Stomach smooth muscle (tissue), 2 donors: Measurements from ENCODE around the gene WDR73.
A peak's percentile ranks its signal among the peaks of the same experiment; 100 is the strongest.
"Not testable (repeated sequence)": the region's sequence is repeated elsewhere in the genome, so short reads cannot be mapped to it uniquely, and the experiment has no call there.

Experiments used
- H3K27ac ChIP-seq: one replicate; pipeline ENCODE4 v1.7.0; 2013; ENCODE audit warnings: mild to moderate bottlenecking, low read length, inconsistent platforms
- H3K27me3 ChIP-seq, 2 donors: one replicate each; pipeline ENCODE4 v1.7.0; 2013; ENCODE audit warnings: low read length in 2 of 2; ENCODE audit not compliant: insufficient read depth in 2 of 2, control insufficient read depth in 1 of 2
- H3K36me3 ChIP-seq, 2 donors: one replicate each; pipeline ENCODE4 v1.7.0; 2013; ENCODE audit warnings: low read length in 2 of 2; ENCODE audit not compliant: control insufficient read depth in 2 of 2, insufficient read depth in 2 of 2
- H3K4me1 ChIP-seq: one replicate; pipeline ENCODE4 v1.7.0; 2013; ENCODE audit warnings: low read length; ENCODE audit not compliant: control insufficient read depth, insufficient read depth
- H3K4me3 ChIP-seq, 2 donors: one replicate each; pipeline ENCODE4 v1.7.0; 2013; ENCODE audit warnings: low read length in 2 of 2
- H3K9ac ChIP-seq, 2 donors: one replicate each; pipeline ENCODE4 v1.7.0; 2013; ENCODE audit warnings: low read length in 2 of 2, mild to moderate bottlenecking in 1 of 2
- H3K9me3 ChIP-seq, 2 donors: one replicate each; pipeline ENCODE4 v1.7.0; 2013; ENCODE audit warnings: low read length in 2 of 2; ENCODE audit not compliant: control insufficient read depth in 2 of 2
- donor health status: healthy.
- donor health status: Pancreatic carcinoma.

WDR73 gene

DNA sequence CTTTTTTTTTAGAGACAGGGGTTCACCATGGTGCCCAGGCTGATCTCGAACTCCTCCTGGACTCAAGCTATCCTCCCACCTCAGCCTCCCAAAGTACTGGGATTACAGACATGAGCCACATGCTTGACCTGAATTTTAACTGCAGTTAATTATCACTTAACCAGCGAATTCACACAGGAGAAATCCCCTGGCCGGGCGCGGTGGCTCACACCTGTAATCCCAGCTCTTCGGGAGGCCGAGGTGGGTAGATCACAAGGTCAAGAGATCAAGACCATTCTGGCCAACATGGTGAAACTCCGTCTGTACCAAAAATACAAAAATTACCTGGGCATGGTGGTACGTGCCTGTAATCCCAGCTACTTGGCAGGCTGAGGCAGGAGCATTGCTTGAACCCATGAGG is 12.2 kb downstream of the WDR73 start:
- peaks cover 36 to 65% of the 10 kb centered on the region in 2 donors for H3K36me3 ChIP-seq
- not testable (repeated sequence) for H3K4me1 ChIP-seq, H3K4me3 ChIP-seq, H3K9me3 ChIP-seq, H3K27me3 ChIP-seq, H3K27ac ChIP-seq, H3K9ac ChIP-seq

DNA sequence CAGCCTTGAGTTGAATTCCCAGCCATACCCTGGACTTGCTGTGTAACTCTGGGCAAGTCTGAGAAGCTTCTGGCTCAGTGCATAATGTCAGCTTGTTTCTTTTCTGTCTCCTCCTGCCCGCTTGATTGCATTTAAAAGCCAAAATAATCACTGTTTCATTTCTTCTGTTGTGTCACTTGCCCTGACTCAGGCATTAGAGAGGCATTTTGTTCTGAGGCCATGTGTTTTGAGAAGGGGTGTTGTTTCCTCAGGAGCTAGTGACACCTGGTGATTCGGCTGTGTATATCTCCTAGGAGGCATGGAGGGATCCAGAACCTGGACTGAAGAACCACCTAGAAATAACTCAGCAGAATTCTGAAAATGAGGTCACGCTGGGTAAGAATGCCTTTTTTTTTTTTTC is 16.0 kb downstream of the WDR73 start:
- peaks cover 19 to 41% of the 10 kb centered on the region in 2 donors for H3K36me3 ChIP-seq

DNA sequence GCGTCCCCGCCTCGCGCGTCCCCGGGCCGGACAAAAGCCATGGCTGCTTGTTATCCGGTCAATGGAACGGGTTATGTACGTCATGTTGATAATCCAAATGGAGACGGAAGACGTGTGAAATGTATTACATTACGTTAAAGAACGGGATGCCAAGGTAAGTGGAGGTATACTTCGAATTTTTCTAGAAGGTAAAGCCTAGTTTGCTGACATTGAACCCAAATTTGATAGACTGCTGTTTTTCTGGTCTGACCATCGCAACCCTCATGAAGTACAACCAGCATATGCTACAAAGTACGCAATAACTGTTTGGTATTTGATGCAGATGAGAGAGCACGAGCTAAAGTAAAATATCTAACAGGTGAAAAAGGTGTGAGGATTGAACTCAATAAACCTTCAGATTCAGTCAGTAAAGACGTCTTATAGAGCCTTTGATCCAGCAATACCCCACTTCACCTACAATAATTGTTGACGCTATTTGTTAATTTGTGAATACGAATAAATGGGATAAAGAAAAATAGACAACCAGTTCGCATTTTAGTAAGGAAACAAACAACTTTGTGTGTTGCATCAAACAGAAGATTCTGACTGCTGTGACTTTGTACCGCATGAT is 19.8 kb downstream of the WDR73 start:
- Histone ChIP-seq H3K27me3 (no peaks in the 10 kb centered on the region), H3K4me1 (peaks cover 27% of the 10 kb centered on the region), H3K4me3 (peak overlapping the region; percentile 88 to 92), H3K36me3 (peaks cover 8 to 16% of the 10 kb centered on the region in 2 donors), H3K9ac (peak overlapping the region; percentile 82 to 86), H3K9me3 (no peaks in the 10 kb centered on the region), H3K27ac (peak overlapping the region; percentile 82)

More for the DNA sequence above, 16.0 kb downstream of the WDR73 start:
- Histone ChIP-seq H3K9me3 (no peaks in the 10 kb centered on the region), H3K27me3 (no peaks in the 10 kb centered on the region), H3K4me1 (peaks cover 3% of the 10 kb centered on the region), H3K9ac (no peak overlapping the region), H3K4me3 (no peak overlapping the region), H3K27ac (no peak overlapping the region)

DNA sequence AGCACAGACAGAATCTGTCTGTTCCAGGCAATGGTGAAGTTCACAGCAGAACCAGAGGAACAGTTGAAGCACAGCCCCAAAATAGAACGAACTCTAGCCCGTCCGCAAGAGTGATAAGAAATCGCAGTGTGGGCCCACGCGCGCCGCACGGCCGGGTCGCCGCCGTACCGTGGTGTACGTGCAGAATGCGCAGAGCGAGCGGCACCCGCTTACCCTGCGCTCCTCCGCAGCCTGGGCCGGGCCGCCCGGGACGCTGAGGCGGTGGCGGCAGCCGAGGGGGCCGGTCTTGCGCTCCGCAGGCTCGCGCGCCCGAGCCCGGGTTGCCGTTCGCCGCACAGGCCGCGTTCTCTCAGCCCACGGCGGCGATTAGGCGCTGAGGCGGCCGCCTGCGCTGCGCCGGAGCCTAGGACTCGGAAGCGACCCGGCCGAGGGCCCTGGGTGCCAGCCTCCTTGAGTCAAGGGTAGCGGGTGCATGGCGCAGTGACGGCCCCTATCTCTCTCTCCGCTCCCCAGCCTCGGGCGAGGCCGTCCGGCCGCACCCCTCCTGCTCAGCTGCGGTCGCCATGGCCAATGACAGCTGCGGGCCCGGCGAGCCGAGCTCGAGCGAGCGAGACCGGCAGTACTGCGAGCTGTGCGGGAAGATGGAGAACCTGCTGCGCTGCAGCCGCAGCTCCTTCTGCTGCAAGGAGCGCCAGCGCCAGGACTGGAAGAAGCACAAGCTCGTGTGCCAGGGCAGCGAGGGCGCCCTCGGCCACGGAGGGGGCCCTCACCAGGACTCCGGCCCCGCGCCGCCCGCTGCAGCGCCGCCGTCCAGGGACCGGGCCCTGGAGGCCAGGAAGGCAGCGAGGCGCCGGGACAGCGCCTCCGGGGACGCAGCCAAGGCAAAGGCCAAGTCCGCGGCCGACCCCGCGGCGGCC is 20.5 kb downstream of the WDR73 start:
- peak overlapping the region; percentile 82 to 86 for H3K9ac ChIP-seq
- H3K36me3 ChIP-seq = peaks cover 7 to 15% of the 10 kb centered on the region in 2 donors
- H3K9me3 ChIP-seq = no peaks in the 10 kb centered on the region
- peak overlapping the region; percentile 88 to 92 for H3K4me3 ChIP-seq
- no peaks in the 10 kb centered on the region for H3K27me3 ChIP-seq
- H3K27ac ChIP-seq = peak overlapping the region; percentile 82
- H3K4me1 ChIP-seq = peaks cover 27% of the 10 kb centered on the region

DNA sequence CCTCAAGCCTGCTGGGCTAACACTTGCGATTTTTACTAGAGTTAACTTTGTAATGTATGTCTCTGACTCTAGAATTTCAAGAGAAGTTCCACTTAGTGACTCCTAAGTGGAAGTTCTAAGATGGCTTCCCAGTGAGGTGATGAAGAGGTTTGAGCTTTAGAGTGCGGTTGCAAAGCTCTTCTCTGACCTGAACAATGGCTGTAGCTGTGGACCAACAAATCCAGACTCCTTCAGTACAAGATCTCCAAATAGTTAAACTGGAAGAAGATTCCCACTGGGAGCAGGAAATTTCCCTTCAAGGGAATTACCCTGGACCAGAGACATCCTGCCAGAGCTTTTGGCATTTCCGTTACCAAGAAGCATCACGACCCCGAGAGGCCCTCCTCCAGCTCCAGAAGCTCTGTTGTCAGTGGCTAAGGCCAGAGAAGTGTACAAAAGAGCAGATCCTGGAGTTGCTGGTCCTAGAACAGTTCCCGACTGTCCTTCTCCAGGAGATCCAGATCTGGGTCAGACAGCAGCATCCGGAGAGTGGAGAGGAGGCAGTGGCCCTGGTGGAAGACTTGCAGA is 22.3 kb downstream of the WDR73 start:
- H3K9me3 ChIP-seq = no peaks in the 10 kb centered on the region
- H3K9ac ChIP-seq = peak overlapping the region; percentile 81 to 85

DNA sequence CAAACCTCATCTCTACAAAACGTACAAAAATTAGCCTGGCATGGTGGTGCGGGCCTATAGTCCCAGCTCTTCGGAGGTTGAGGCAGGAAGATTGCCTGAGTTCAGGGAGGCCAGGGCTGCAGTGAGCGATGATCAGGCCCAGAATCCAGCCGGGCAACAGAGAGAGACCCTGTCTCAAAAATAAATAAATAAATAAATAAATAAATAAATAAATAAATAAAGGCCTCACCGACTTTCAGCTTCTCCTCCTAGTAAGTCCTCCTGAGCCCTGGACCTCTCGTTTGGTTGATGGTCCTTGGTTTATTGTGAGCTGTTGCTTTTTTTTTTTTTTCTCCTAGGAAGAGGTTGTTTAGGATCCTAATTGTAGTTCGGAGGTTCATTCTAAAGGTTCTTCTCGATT is 25.1 kb downstream of the WDR73 start:
- H3K4me3 ChIP-seq = no peak overlapping the region
- no peaks in the 10 kb centered on the region for H3K36me3 ChIP-seq
- peaks cover 27% of the 10 kb centered on the region for H3K4me1 ChIP-seq
- no peak overlapping the region for H3K27ac ChIP-seq
- H3K9ac ChIP-seq = no peak overlapping the region
- no peaks in the 10 kb centered on the region for H3K27me3 ChIP-seq
- no peaks in the 10 kb centered on the region for H3K9me3 ChIP-seq

More for the DNA sequence above, 22.3 kb downstream of the WDR73 start:
- Histone ChIP-seq H3K4me1 (peaks cover 27% of the 10 kb centered on the region), H3K4me3 (peak overlapping the region; percentile 88 to 92), H3K27me3 (no peaks in the 10 kb centered on the region), H3K27ac (peak overlapping the region; percentile 78), H3K36me3 (peaks cover 2 to 5% of the 10 kb centered on the region in 2 donors)

DNA sequence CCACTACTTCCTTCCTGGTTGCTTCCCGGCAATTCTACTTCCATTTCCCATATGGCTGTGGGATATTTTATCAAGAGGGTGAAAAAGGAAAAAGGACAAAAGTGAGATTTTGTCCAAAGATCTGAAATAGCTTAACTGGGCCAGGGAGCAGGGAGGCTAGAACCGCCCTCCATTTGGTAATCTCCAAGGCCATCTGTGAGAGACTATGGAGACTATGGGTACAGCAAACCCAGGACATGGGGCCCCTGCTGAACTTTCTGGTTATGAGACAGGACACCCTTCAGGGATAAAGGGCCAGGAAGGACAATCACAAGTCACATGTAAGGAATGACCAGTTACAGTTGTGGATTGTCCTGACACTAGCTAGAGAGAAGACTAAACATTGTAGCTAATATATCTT is 29.0 kb downstream of the WDR73 start:
- no peak overlapping the region for H3K27ac ChIP-seq

DNA sequence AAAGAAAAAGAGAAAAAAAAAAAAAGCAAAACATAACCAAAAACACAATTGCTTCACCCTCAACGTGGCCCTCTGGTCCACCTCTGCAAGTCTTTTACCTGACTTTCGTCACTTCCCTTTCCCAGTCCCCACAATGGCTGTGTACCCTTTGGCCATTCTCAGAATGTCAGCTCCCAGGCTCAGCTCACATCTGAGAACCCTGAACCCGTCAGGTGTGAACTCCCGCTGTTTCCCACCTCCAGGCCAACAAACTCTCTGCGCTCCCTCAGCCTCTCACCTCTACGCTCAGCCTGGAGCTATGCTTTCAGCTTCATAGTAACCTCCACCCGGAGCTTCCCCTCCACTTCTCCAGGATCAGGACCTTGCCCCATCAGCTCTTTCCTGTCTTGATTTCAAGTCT is 29.7 kb downstream of the WDR73 start:
- Histone ChIP-seq H3K36me3 (peaks cover 19 to 24% of the 10 kb centered on the region in 2 donors), H3K4me1 (no peaks in the 10 kb centered on the region), H3K27ac (no peak overlapping the region), H3K4me3 (no peak overlapping the region), H3K27me3 (no peaks in the 10 kb centered on the region), H3K9ac (no peak overlapping the region), H3K9me3 (peaks cover 10 to 23% of the 10 kb centered on the region in 2 donors)

More for the DNA sequence above, 29.0 kb downstream of the WDR73 start:
- Histone ChIP-seq H3K36me3 (peaks cover 19 to 24% of the 10 kb centered on the region in 2 donors), H3K4me3 (no peak overlapping the region), H3K27me3 (no peaks in the 10 kb centered on the region), H3K4me1 (peaks cover under 1% of the 10 kb centered on the region), H3K9ac (no peak overlapping the region), H3K9me3 (peaks cover 10 to 23% of the 10 kb centered on the region in 2 donors)

DNA sequence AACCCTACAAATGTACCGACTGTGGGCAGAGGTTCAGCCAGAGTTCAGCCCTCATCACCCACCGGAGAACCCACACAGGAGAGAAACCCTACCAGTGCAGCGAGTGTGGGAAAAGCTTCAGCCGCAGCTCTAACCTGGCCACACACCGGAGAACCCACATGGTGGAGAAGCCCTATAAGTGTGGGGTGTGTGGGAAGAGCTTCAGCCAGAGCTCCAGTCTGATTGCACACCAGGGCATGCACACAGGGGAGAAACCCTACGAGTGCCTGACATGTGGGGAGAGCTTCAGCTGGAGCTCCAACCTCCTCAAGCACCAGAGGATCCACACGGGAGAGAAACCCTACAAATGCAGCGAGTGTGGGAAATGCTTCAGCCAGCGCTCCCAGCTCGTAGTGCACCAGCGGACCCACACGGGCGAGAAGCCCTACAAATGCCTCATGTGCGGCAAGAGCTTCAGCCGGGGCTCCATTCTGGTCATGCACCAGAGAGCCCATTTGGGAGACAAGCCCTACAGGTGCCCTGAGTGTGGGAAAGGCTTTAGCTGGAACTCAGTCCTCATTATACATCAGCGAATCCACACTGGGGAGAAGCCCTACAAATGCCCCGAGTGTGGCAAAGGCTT is 32.6 kb downstream of the WDR73 start:
- Histone ChIP-seq H3K9me3 (peaks cover 10 to 23% of the 10 kb centered on the region in 2 donors), H3K9ac (no peak overlapping the region), H3K36me3 (peaks cover 19 to 24% of the 10 kb centered on the region in 2 donors), H3K27ac (no peak overlapping the region), H3K4me3 (no peak overlapping the region), H3K27me3 (no peaks in the 10 kb centered on the region), H3K4me1 (no peaks in the 10 kb centered on the region)

DNA sequence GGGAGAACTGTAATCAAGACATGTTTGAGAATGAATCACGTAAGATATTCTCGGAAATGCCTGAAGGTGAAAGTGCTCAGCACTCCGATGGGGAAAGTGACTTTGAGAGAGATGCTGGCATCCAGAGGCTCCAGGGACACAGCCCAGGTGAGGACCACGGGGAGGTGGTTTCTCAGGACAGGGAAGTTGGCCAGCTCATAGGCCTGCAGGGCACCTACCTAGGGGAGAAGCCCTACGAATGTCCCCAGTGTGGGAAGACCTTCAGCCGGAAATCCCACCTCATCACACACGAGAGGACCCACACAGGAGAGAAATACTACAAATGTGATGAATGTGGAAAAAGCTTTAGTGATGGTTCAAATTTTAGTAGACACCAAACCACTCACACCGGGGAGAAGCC is 33.5 kb downstream of the WDR73 start:
- Histone ChIP-seq H3K9ac (no peak overlapping the region), H3K4me1 (no peaks in the 10 kb centered on the region), H3K36me3 (peaks cover 19 to 24% of the 10 kb centered on the region in 2 donors), H3K9me3 (peaks cover 10 to 23% of the 10 kb centered on the region in 2 donors), H3K27me3 (no peaks in the 10 kb centered on the region), H3K4me3 (no peak overlapping the region), H3K27ac (no peak overlapping the region)
